LNCaP clone FGC (cell line): ENCODE data around the gene DNAJC1.
"Not testable (repeated sequence)": the region's sequence is repeated elsewhere in the genome, so short reads cannot be mapped to it uniquely, and the experiment has no call there.

Experiments
- DNase-seq: peaks from one replicate; pipeline ENCODE4 v3.0.0-alpha.2; 2011; ENCODE audit warnings: low read depth
- H3K4me3 ChIP-seq: 2 replicates; pipeline ENCODE4 v1.5.1; 2011; ENCODE audit warnings: mild to moderate bottlenecking, low read depth, low read length, control low read depth
- CTCF ChIP-seq: IDR thresholded peaks from 2 replicates; pipeline ENCODE4 v1.5.1; 2012; ENCODE audit warnings: mild to moderate bottlenecking; ENCODE audit not compliant: control insufficient read depth, insufficient read depth; ENCODE audit errors: extremely low read depth

DNAJC1 gene

GRCh38 chr10:21722209-21722608 lies 281.3 kb downstream of the DNAJC1 start:
- TF ChIP-seq CTCF = no peak
- no peak for DNase-seq
- H3K4me3 ChIP-seq = no peak overlapping the region

- H3K4me3 ChIP-seq = no peak overlapping the region
- no peak for DNase-seq
- TF ChIP-seq CTCF = no peak
Measured at GRCh38 chr10:21721000-21721665, 282.4 kb downstream of the DNAJC1 start.

GRCh38 chr10:21720090-21720489 lies 283.4 kb downstream of the DNAJC1 start:
- no peak for DNase-seq
- no peak overlapping the region for H3K4me3 ChIP-seq
- no peak for TF ChIP-seq CTCF

GRCh38 chr10:21719502-21719901 lies 284.0 kb downstream of the DNAJC1 start:
- TF ChIP-seq CTCF = no peak
- H3K4me3 ChIP-seq = no peak overlapping the region
- no peak for DNase-seq

GRCh38 chr10:21717437-21718054 lies 286.0 kb downstream of the DNAJC1 start:
- not testable (repeated sequence) for H3K4me3 ChIP-seq, DNase-seq

- no peak for TF ChIP-seq CTCF
- H3K4me3 ChIP-seq = no peak overlapping the region
- DNase-seq = no peak
Measured at GRCh38 chr10:21715531-21716195, 287.9 kb downstream of the DNAJC1 start.

GRCh38 chr10:21712975-21713374 lies 290.6 kb downstream of the DNAJC1 start:
- DNase-seq = no peak
- TF ChIP-seq CTCF = no peak
- H3K4me3 ChIP-seq = no peak overlapping the region
